NCI-H1694 treated with DMSO at 0.1 percent for 48 hours (cell line): ENCODE data around the gene ZNRD2.

Experiments used
- DNase-seq: peaks from one replicate; lab custom pipeline; 2025; lab: John Stamatoyannopoulos, UW

ZNRD2 gene

GRCh38 chr11:65610404-65610803 lies 40.1 kb downstream of the ZNRD2 start:
- DNase-seq: no peak

GRCh38 chr11:65611028-65611757 lies 40.9 kb downstream of the ZNRD2 start:
- DNase-seq: no peak

- DNase-seq: no peak
Measured at GRCh38 chr11:65611758-65612603, 41.7 kb downstream of the ZNRD2 start.

- no peak for DNase-seq
Measured at GRCh38 chr11:65612691-65613090, 42.4 kb downstream of the ZNRD2 start.

- no peak for DNase-seq
Measured at GRCh38 chr11:65613091-65613928, 43.0 kb downstream of the ZNRD2 start.

GRCh38 chr11:65615229-65615949 lies 45.1 kb downstream of the ZNRD2 start, which contains the start of gene PCNX3:
Gene PCNX3, plus strand, starts transcription at chr11:65615776. Its CDS starts 536 bp downstream, at chr11:65616312.
- peak; percentile 99 for DNase-seq

- DNase-seq: no peak
Measured at GRCh38 chr11:65615950-65616574, 45.8 kb downstream of the ZNRD2 start.

GRCh38 chr11:65616575-65617001 lies 46.3 kb downstream of the ZNRD2 start:
- no peak for DNase-seq

GRCh38 chr11:65617136-65617850 lies 47.0 kb downstream of the ZNRD2 start:
- DNase-seq: no peak

GRCh38 chr11:65617990-65618751 lies 47.9 kb downstream of the ZNRD2 start:
- no peak for DNase-seq

- DNase-seq: no peak
Measured at GRCh38 chr11:65618763-65619162, 48.5 kb downstream of the ZNRD2 start.

GRCh38 chr11:65619281-65619928 lies 49.1 kb downstream of the ZNRD2 start:
- no peak for DNase-seq

GRCh38 chr11:65620666-65621065 lies 50.4 kb downstream of the ZNRD2 start:
- DNase-seq: no peak

- no peak for DNase-seq
Measured at GRCh38 chr11:65621460-65621859, 51.2 kb downstream of the ZNRD2 start.
